EH (cell line): ENCODE measurements around the gene ZNF597.
A peak's percentile ranks its signal among the peaks of the same experiment; 100 is the strongest.

Experiments
- DNase-seq: peaks from one replicate; pipeline ENCODE4 v3.0.0-alpha.2; 2015; ENCODE audit warnings: low read depth

ZNF597 gene

GRCh38 chr16:3454631-3455147 is 11.4 kb upstream of the ZNF597 start:
- DNase-seq: no peak

GRCh38 chr16:3454093-3454492 is 10.8 kb upstream of the ZNF597 start:
- DNase-seq: peak; percentile 30

DNA sequence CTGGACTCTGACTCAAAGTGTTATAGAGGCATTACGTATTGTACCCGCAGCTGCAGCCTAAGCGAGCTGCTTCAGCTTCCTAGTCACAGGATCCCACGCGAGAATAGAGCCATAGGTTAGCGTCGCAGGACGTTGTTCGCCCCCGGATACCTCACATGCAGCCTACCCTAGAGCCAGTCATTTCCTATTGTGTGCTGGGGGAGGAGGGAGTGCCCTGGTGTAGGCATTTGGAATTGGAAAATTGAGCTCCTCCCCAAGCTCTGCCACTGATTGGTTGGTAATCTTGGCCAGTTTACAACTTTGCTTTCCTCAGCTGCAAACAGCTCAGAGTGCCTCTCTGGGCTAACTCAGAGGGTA is 706 bp upstream of the ZNF597 start:
- DNase-seq: peak; percentile 84

GRCh38 chr16:3439637-3440036 is 3.7 kb downstream of the ZNF597 start:
- no peak for DNase-seq

GRCh38 chr16:3434373-3434772 is 8.9 kb downstream of the ZNF597 start:
- no peak for DNase-seq

DNA sequence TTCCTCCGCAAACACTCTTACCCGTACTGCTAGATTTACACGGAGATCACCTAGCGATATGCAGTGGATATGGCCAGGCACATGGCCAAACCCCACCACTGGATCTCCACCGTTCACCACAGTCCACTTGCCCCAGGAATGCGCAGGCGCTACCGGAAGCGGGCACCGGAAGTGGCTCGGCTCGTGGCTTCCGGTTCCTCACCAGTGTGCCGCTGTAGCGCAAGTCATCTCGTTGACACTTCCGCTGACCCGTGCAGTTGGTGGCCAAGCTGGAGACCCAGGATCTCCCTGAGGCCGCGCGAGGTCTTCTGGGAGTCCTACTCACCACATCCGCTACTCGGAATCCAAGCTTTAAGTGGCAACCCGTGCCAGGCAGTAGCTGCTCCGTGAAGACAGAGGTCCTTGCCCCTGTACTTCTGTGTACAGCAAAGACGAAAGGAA is 11.5 kb downstream of the ZNF597 start:
- DNase-seq: peak; percentile 73

- DNase-seq: no peak
These were observed 29.4 kb downstream of the ZNF597 start for GRCh38 chr16:3413730-3414379.

GRCh38 chr16:3408561-3409197 is 34.6 kb downstream of the ZNF597 start:
- no peak for DNase-seq

GRCh38 chr16:3401719-3402397 is 41.4 kb downstream of the ZNF597 start:
- DNase-seq: peak; percentile 20

- peak; percentile 99 for DNase-seq
These were observed 42.3 kb downstream of the ZNF597 start, which contains the start of the genes ZNF174 and ZSCAN32 for GRCh38 chr16:3400779-3401688. TSS of gene ZNF174 (plus strand) at chr16:3401215. CDS start at chr16:3402005, 790 bp downstream. TSS of gene ZSCAN32 (minus strand) at chr16:3401004. CDS start at chr16:3397557, 3,447 bp downstream.

DNA sequence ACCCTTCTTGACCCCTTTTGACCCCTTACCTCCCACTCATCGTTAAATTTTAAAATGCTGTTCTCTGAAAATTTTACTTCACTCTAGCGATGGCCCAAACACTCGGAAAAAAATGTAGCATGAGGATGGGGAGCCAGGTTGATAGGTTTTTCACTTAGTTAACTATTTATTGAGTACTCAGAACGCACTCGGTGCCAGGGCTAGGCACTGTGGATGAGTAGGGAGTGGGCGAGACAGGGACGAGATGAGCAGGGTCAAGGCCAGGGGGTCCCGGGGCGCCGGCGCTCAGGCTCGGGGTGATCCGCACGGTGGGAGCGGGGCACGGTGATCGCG is 42.9 kb downstream of the ZNF597 start:
- DNase-seq: no peak

DNA sequence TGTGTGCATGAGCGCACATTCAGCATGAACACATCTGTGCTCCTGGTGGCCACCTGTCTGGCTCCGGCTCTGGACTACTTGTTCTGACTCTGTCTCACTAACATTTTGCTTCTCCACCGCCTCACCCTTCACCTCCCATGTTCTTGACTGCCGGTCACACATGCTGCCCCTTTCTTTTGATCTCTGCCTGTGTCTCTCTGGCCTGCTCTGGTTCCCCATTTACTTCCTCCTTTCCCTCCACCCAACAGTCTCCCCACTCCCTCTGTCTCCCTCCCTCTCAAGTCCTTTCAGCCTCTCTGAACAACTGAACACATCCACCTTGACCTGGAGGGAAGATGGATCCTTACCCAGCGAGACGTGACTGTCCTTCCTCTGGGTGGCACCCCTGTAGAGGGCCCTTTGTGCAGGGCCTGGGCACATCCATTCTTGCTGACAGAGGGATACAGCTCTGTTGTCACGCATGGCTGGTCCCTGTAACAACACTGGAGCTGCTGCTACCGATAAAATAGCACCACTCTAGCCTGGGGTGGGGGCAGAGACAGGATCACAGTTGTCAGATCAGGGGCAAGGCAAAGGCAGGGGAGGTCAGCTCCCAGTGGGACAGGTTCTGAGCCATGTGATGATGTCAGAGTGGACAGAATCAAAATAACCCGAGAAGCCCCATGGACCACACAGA is 53.5 kb downstream of the ZNF597 start:
- DNase-seq: no peak

GRCh38 chr16:3388325-3388724 is 55.0 kb downstream of the ZNF597 start:
- no peak for DNase-seq

- no peak for DNase-seq
These were observed 60.3 kb downstream of the ZNF597 start for GRCh38 chr16:3383045-3383448.
